CD4-positive, alpha-beta T cell treated with Interleukin-17A for 1 hour (primary cell): ENCODE results near the gene TPPP3.
A peak's percentile ranks its signal among the peaks of the same experiment; 100 is the strongest.
"Not testable (repeated sequence)": the region's sequence is repeated elsewhere in the genome, so short reads cannot be mapped to it uniquely, and the experiment has no call there.

Experiments used
- DNase-seq: peaks from one replicate; pipeline ENCODE4 v3.0.0-alpha.2; 2020

TPPP3 gene

GRCh38 chr16:67388591-67388990 is 4.7 kb downstream of the TPPP3 start:
- DNase-seq = no peak

DNA sequence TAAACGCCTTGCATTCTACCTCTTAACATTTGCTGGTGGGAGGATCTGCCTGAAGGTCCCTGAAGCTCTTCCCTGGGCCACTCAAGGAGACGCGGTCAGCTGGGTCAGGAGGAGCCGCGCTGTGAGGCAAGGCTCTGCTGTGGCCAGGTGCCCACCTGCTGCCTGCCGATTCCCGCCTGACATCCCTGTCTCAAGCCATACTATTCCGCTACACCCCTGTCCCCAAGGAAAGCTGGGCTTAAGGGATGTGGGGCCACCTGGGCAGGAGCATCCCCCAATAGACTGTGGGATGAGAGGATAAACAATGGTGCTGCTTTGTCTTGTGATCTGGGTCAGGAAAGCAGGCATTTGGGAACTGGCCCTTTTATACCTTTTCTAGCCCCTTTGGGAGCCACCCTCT is 5.1 kb downstream of the TPPP3 start:
- no peak for DNase-seq

DNA sequence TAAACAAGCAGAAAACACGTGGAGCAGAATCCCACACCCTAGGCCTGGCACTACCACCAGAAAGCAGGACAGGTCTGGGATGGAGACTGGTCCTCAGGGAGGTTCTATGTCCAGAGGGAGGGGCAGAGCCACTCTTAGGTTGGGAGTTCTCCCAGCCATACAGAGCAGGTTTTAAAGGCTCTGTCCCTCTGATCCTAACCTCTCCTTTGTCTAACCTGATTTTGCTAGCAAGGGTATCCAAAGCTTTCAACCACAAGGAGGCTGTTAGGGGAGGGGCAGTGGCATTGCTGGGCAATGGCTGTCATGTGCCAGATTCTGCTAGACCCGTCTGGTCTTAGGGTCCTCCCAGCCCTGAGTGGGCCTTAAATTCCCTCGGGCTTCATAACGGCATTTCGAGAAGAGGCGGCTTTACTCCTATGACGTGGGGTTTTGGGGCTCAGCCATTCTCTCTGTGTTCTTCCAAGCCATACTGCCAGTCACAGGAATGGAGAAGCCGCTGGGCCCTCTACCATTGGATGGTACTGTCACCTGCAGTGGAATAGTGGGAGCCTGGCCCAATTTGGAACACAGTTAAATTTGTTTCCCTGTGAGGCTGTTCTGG is 5.7 kb downstream of the TPPP3 start:
- no peak for DNase-seq

GRCh38 chr16:67386861-67387455 is 6.3 kb downstream of the TPPP3 start:
- no peak for DNase-seq

- no peak for DNase-seq
Observed at GRCh38 chr16:67384778-67385510, 8.4 kb downstream of the TPPP3 start.

DNA sequence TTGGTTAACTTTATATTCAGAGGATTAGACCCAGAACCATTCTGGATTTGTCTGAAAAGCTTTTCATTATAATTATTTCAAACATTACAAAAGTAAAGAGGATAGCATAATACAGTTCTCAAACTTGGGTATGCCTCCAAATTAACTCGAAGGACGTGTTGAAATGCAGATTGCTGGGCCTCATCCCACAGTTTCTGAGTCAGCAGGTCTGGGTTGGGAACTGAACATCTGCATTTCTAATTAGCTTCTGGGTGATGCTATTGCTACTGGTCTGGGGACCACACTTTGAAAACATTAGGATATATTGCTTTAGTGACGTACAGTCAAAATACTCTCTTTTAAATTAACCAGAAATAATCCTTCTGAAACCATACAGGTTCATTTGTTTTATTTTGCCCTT is 10.0 kb downstream of the TPPP3 start:
- DNase-seq = no peak

DNA sequence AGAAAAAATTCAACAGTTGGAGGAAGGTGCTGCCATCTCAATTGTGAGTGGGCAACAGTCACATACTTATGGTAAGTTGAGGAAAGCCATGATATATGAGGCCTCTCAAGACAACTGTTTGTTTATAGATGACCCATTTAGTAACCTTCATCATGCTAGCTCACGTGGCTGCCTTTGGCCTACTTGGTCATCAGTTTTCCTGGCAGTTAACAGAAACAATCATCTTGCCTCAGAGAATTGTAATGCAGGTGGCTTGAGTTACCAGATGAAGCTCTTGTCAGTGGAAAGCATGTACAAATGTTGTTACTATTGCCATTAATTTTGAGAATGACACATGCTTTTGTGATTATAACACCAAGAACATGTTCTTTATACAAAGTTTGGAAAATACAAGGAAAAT is 14.7 kb downstream of the TPPP3 start:
- DNase-seq = no peak

DNA sequence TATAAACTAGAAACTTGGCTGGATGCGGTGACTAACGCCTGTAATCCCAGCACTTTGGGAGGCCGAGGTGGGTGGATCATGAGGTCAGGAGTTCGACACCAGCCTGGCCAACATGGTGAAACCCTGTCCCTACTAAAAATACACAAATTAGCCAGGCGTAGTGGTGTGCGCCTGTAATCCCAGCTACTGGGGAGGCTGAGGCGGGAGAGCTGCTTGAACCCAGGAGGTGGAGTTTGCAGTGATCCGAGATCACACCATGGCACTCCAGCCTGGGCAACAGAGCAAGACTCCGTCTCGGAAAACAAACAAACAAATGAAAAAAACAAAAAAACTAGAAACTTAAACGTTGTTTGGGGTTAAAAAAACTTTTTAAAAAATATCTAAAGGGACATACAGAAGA is 17.3 kb downstream of the TPPP3 start:
- DNase-seq = not testable (repeated sequence)

DNA sequence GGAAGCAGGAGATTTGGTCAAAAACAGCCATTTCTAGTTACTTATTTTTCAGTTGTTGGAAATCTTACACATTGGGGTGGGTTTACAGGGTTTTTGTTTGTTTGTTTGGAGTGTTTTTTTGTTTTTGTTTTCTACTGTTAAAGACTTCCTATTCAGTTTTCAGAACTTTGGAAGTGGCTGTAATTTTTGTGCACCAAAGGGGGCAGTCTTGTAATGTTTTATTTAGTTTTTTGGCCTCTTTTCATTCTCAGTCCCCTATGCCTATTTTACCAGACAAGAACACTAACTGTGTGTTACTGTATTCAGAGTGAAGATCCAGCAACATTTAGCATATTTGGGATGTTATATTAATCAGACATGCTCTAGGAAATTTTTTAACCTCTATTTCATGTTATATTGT is 20.6 kb downstream of the TPPP3 start:
- no peak for DNase-seq

DNA sequence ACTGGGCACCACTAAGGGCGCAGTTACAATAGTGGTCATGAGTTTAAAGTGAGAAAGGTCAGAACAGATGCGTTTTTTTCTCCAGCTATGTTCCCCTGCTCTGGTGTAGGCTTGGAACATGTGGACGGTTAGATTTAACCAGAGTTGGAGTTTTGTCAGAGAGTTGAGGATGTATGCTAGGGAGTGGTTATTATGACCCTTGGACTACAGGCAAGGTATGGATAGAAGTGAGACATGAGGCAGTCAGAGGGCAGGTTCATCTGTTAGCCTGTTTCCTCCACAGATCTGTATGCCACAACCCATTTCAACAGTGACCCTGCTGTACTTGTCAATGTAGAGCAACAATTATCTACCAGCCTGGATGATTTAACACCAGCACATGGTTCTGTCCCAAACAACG is 22.6 kb downstream of the TPPP3 start:
- no peak for DNase-seq

DNA sequence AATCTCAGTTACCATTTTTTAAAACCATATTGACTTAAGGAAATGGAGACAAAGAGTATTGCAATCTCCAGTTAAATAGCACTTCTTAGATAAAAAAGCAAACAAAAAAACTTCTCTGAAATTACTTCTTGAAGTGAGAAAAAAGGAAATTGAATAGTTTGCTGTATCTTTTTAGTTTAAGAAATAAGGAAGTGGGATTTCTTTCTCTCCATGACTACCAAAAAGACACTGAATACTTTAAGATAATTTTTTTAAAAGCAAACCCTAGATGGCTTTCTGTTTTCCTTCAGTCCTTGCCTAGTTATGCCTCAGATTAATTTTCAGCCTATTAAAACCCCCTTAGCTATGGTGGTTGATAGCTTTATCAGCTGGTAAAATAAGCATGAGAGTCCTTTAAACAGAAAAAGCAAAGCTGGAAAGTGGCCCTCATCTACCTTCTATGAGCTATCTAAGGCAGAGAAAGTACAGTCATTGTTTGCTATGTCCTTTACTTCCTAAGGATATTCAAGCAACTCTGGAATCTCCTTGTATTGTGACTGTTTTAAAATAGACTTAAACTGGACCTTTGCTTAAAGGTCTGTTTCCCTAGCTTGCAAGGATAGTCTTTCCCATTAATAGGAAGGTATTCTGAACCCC is 28.6 kb downstream of the TPPP3 start:
- DNase-seq = peak; percentile 1

DNA sequence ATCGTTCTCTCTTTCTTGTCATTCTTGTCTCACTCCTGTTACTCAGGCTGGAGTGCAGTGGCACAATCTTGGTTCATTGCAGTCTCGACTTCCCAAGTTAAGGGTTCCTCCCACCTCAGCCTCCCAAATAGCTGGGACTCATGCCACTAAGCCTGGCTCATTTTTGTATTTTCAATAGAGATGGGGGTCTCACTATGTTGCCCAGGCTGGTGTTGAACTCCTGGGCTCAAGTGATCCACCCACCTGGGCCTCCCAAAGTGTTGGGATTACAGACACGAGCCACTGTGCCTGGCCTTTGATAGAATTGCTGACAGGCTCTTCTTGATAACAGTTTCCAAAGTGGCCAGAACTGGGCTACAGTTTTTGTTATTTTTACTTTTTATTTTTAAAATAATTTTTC is 32.3 kb downstream of the TPPP3 start:
- no peak for DNase-seq

DNA sequence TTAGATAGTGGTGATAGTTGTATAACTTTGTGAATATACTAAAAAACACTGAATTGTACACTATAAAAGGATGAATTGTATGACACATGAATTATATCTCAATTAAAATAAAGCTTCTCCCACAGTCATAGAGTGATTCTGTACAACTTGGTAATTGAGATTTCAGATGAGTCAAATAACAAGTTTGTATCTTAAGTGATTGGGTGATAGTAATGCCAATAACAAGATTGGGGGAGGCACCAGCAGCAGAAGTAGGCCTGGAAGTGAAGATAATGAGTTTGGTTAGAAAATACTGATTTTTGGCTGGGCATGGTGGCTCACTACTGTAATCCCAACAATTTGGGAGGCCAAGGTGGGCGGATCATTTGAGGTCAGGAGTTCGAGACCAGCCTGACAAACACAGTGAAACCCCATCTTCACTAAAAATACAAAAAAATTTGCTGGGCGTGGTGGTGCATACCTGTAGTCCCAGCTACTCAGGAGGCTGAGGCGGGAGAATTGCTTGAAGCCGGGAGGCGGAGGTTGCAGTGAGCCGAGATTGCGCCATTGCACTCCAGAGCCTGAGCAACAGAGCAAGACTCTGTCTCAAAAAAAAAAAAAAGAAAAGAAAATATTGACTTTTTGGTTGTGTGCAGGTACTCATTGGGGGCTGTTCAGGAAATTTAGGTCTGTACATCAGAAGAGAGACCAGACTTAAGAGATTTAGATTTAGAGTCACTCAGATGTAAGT is 33.6 kb downstream of the TPPP3 start:
- not testable (repeated sequence) for DNase-seq

DNA sequence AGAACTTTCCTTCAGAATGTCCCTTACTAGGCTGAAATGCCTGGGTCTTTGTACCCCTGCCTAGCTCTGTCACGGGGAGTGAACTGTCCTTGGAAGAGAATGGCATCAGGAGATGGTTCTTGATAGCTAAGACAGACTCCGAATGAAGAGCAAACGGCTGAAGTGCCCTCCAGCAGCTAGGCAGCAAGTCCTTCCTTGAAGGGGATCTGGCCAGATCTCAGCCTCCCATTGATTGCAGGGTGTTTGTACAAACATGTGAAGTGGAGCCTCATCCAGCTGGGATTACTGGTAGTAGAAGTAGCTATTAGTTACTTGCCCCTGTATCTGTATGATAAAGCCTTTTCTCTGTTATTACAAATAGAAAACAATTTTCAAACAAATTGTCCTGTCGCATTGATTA is 35.7 kb downstream of the TPPP3 start:
- DNase-seq = no peak

GRCh38 chr16:67356396-67356795 is 36.9 kb downstream of the TPPP3 start:
- DNase-seq = no peak

DNA sequence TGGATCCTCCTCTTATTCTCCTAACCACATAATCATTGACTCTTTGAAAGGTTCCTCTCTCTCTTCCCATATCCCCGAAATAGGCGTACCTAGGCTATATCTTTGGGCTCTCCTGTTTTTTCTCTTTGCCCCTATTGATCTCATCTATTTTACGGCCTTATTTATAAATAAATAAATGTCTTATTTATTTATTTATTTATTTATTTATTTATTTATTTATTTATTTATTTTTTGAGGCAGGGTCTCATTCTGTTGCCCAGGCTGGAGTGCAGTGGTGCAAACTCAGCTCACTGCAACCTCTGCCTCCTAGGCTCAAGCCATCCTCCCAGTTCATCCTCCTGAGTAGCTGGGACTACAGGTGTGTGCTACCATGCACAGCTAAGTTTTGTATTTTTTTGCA is 40.8 kb downstream of the TPPP3 start:
- not testable (repeated sequence) for DNase-seq

GRCh38 chr16:67350324-67350723 is 43.0 kb downstream of the TPPP3 start:
- DNase-seq = no peak

- peak; percentile 51 for DNase-seq
Observed at GRCh38 chr16:67349172-67349571, 44.1 kb downstream of the TPPP3 start.

DNA sequence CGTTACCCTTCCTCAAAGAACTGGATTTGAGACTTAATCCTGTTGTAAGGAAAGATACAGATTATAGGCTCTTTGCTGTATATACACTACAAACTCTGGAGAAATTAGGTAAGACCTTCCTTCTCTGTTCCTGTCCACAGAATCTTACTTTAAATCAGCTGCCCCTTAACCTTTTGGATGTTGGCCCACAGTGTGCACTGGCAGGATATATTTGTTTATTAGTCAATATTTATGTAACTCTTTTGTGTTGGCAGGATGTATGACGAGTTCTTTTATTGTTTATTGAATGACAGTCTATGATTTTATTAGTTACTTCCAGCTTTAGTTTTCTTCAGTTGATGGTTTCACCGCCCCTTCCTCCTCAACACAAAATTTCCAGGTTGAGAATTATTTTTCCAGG is 47.0 kb downstream of the TPPP3 start:
- DNase-seq = no peak

- no peak for DNase-seq
Observed at GRCh38 chr16:67345401-67345800, 47.9 kb downstream of the TPPP3 start.

- DNase-seq = no peak
Observed at GRCh38 chr16:67342616-67343015, 50.7 kb downstream of the TPPP3 start.

DNA sequence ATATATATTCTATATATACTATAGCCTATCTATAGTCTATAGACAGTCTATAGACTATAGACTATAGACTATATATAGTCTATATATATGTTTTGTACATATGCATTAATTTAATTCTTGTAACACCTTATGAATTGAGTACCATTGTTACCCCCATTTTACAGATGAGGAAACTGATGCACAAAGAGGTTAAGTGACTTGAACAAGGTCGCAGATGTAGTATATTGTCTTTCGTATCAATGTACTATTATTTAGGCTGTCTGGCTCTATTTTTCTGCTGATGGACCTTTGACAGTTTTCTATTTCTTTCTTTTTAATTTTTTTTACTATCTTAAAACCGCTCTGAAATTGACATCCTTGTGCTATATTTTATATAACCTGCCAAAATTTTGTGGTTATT is 52.0 kb downstream of the TPPP3 start:
- no peak for DNase-seq
